Measurements from ENCODE around the gene GTPBP6.

GTPBP6 gene

GRCh38 chrX:318739-319578 is at the start of gene GTPBP6:
GTPBP6 (minus strand) TSS chrX:318796; CDS start chrX:318787, 9 bp downstream.
- DNase-seq (ENCODE audit: low spot score), result peak; percentile 93

GRCh38 chrX:367866-368265 is 49.3 kb upstream of the GTPBP6 start:
- no peak for DNase-seq (ENCODE audit: low spot score)

- no peak for DNase-seq (ENCODE audit: low spot score)
These were observed 48.8 kb upstream of the GTPBP6 start for GRCh38 chrX:367349-367748.

- no peak for DNase-seq (ENCODE audit: low spot score)
These were observed 45.2 kb upstream of the GTPBP6 start for GRCh38 chrX:363621-364375.

GRCh38 chrX:362937-363620 is 44.5 kb upstream of the GTPBP6 start:
- DNase-seq (ENCODE audit: low spot score), result no peak

- DNase-seq (ENCODE audit: low spot score), result no peak
These were observed 43.8 kb upstream of the GTPBP6 start for GRCh38 chrX:362351-362750.

GRCh38 chrX:361231-362145 is 42.9 kb upstream of the GTPBP6 start:
- no peak for DNase-seq (ENCODE audit: low spot score)

GRCh38 chrX:360496-361150 is 42.0 kb upstream of the GTPBP6 start:
- no peak for DNase-seq (ENCODE audit: low spot score)

- DNase-seq (ENCODE audit: low spot score), result no peak
These were observed 40.1 kb upstream of the GTPBP6 start for GRCh38 chrX:358651-359143.

GRCh38 chrX:357693-358471 is 39.3 kb upstream of the GTPBP6 start:
- no peak for DNase-seq (ENCODE audit: low spot score)

GRCh38 chrX:357035-357692 is 38.6 kb upstream of the GTPBP6 start:
- DNase-seq (ENCODE audit: low spot score), result no peak

GRCh38 chrX:356385-357034 is 37.9 kb upstream of the GTPBP6 start:
- DNase-seq (ENCODE audit: low spot score), result no peak

- DNase-seq (ENCODE audit: low spot score), result no peak
These were observed 36.9 kb upstream of the GTPBP6 start for GRCh38 chrX:355329-356050.

GRCh38 chrX:353566-354535 is 35.3 kb upstream of the GTPBP6 start:
- no peak for DNase-seq (ENCODE audit: low spot score)

- DNase-seq (ENCODE audit: low spot score), result no peak
These were observed 34.2 kb upstream of the GTPBP6 start for GRCh38 chrX:352582-353314.

GRCh38 chrX:352181-352580 is 33.6 kb upstream of the GTPBP6 start:
- no peak for DNase-seq (ENCODE audit: low spot score)
